B cell (primary cell): ENCODE results near the gene CAPS. TPM values are rescaled to one million over a fixed set of nuclear protein-coding genes. Genes with fewer than 3 reads are reported as not detected.

ENCODE experiments used
- ATAC-seq: fragments of 200-7000 bp; cut with Tn5 transposase; one replicate; pipeline ENCODE4 v1.10.0; 2021; ENCODE audit warnings: low read depth, mild to moderate bottlenecking, moderate number of reproducible peaks, moderate library complexity
- CTCF ChIA-PET: fragments of 350-600 bp; sonication (Branson Sonifier 250); formaldehyde crosslinking; loops from one replicate; lab custom pipeline; 2021; ENCODE audit warnings: antibody characterized with exemption, inconsistent platforms; lab: Charles Lee
- POLR2A ChIA-PET: fragments of 350-600 bp; sonication (Branson Sonifier 250); formaldehyde crosslinking; loops from one replicate; lab custom pipeline; 2021; ENCODE audit warnings: antibody characterized with exemption; lab: Charles Lee
- DNase-seq: peaks from one replicate; pipeline ENCODE4 v3.0.0; 2013
- H2AFZ ChIP-seq: 2 replicates; pipeline ENCODE4 v1.6.1; 2012; ENCODE audit warnings: mild to moderate bottlenecking, low read depth, low read length; ENCODE audit not compliant: insufficient read depth, poor library complexity, severe bottlenecking
- H3K27ac ChIP-seq, 2 donors: 1 replicate in 1 of 2; 2 replicates in 1 of 2; pipeline ENCODE4 v1.5.1; 2012 to 2013; ENCODE audit warnings: low read length in 2 of 2, mild to moderate bottlenecking in 2 of 2, moderate library complexity in 1 of 2
- H3K27me3 ChIP-seq, 4 experiments: fragments of 200-600 bp in 1 of 4; sonication (generic) in 1 of 4; replicated peaks in 1 of 4; 1 replicate in 2 of 4; 2 replicates in 2 of 4; pipeline versions ENCODE4 v1.6.1 to v1.7.0; 2013 to 2016; ENCODE audit warnings: low read length in 3 of 4, mild to moderate bottlenecking in 2 of 4, mixed read lengths in 1 of 4, moderate library complexity in 1 of 4; ENCODE audit not compliant: insufficient read depth in 4 of 4, control insufficient read depth in 3 of 4; ENCODE audit errors: control extremely low read depth in 1 of 4
- H3K36me3 ChIP-seq, 2 experiments: replicated peaks in 1 of 2; 1 replicate in 1 of 2; 2 replicates in 1 of 2; pipeline versions ENCODE4 v1.6.1 to v1.7.1; 2013; ENCODE audit warnings: low read length in 1 of 2; ENCODE audit not compliant: insufficient read depth in 2 of 2, control insufficient read depth in 1 of 2; ENCODE audit errors: control extremely low read depth in 1 of 2, extremely low read depth in 1 of 2
- H3K4me1 ChIP-seq, 2 donors: fragments of 200-600 bp in 1 of 2; sonication (generic) in 1 of 2; 1 replicate in 1 of 2; 2 replicates in 1 of 2; pipeline versions ENCODE4 v1.5.1 to v1.6.1; 2013 to 2017; ENCODE audit warnings: low read length in 2 of 2; ENCODE audit not compliant: control insufficient read depth in 2 of 2, insufficient read depth in 2 of 2
- H3K4me2 ChIP-seq: replicated peaks from 2 replicates; pipeline ENCODE3; 2012; ENCODE audit warnings: mild to moderate bottlenecking, low read depth, low read length; ENCODE audit not compliant: poor library complexity, severe bottlenecking
- H3K4me3 ChIP-seq, 5 experiments: fragments of 200-600 bp in 1 of 5; sonication (generic) in 1 of 5; 1 replicate in 3 of 5; 2 replicates in 2 of 5; pipeline versions ENCODE4 v1.5.1 to v1.7.0; 2011 to 2016; ENCODE audit warnings: low read length in 4 of 5, mild to moderate bottlenecking in 4 of 5, low read depth in 2 of 5, control low read depth in 1 of 5, moderate library complexity in 1 of 5; ENCODE audit not compliant: insufficient read depth in 1 of 5; ENCODE audit errors: control extremely low read depth in 1 of 5, extremely low read depth in 1 of 5
- H3K79me2 ChIP-seq: fragments of 200-600 bp; sonication (generic); one replicate; pipeline ENCODE4 v1.6.0; 2016; ENCODE audit warnings: low read length; ENCODE audit not compliant: control insufficient read depth, insufficient read depth
- H3K9ac ChIP-seq: fragments of 200-600 bp; sonication (generic); 2 replicates; pipeline ENCODE4 v1.6.1; 2017; ENCODE audit warnings: mild to moderate bottlenecking, low read length, moderate library complexity
- H3K9me3 ChIP-seq, 3 donors: one replicate each; pipeline versions ENCODE4 v1.6.1 to v1.7.1; 2013; ENCODE audit warnings: low read length in 2 of 3; ENCODE audit not compliant: control insufficient read depth in 2 of 3, insufficient read depth in 1 of 3; ENCODE audit errors: control extremely low read depth in 1 of 3
- H4K20me1 ChIP-seq: 2 replicates; pipeline ENCODE4 v1.6.0; 2012; ENCODE audit warnings: mild to moderate bottlenecking, low read length; ENCODE audit not compliant: insufficient read depth, control insufficient read depth, poor library complexity, severe bottlenecking
- H3K27ac Mint-ChIP-seq: one replicate; pipeline ENCODE4 v1.8.0; 2021; ENCODE audit warnings: mixed read lengths
- H3K27me3 Mint-ChIP-seq: one replicate; pipeline ENCODE4 v1.8.0; 2021; ENCODE audit warnings: mixed read lengths
- H3K4me1 Mint-ChIP-seq: one replicate; pipeline ENCODE4 v1.8.0; 2021; ENCODE audit warnings: mixed read lengths
- H3K4me3 Mint-ChIP-seq: one replicate; pipeline ENCODE4 v1.8.0; 2021; ENCODE audit warnings: mixed read lengths
- H3K9me3 Mint-ChIP-seq: one replicate; pipeline ENCODE4 v1.8.0; 2022; ENCODE audit warnings: mixed read lengths; ENCODE audit not compliant: insufficient read depth
- CTCF ChIP-seq: fragments of 200-600 bp; IDR thresholded peaks from one replicate; pipeline ENCODE4 v1.8.0; 2022; ENCODE audit warnings: antibody characterized with exemption, mild to moderate bottlenecking
- EZH2 ChIP-seq: IDR thresholded peaks from 2 replicates; pipeline ENCODE4 v1.6.1; 2012; ENCODE audit warnings: borderline replicate concordance, low read depth, mild to moderate bottlenecking, moderate library complexity, low read length; ENCODE audit not compliant: insufficient read depth, poor library complexity, severe bottlenecking
- WGBS: methylation state at CpG from one replicate; pipeline ENCODE4 v1.1.5; 2013; ENCODE audit warnings: missing lambda C conversion rate; ENCODE audit not compliant: insufficient coverage; 5-methylcytosine and 5-hydroxymethylcytosine counted together
- intact Hi-C: fragments of 100-400 bp; cut with micrococcal nuclease; formaldehyde crosslinking; loops from one replicate; pipeline ENCODE4 v1.10.0; 2022
- polyA plus RNA-seq: library from polyadenylated mRNA; depleted of rRNA; stranded (reverse); fragments of >200 nt; gene quantifications from 2 replicates; pipeline ENCODE4 v1.2.3, GENCODE V29; 2012
- total RNA-seq, 2 donors: library from RNA; stranded (reverse); fragments of 120-200 nt in 1 of 2; gene quantifications; 1 replicate in 1 of 2; 2 replicates in 1 of 2; pipeline versions ENCODE4 v1.2.3 to v1.2.4, GENCODE V29; 2013 to 2022

The CAPS gene
- total and polyA plus RNA-seq, 2 donors (not counting 1 experiment from before 2014, with no cell fraction given), result 40.0 to 65.7 TPM

- H4K20me1 ChIP-seq, result peaks cover 54% of the 10 kb centered on the region
- intact Hi-C loops, result no loop called here
- no peak overlapping the region for H3K4me3 Mint-ChIP-seq
- ATAC-seq, result no peak
- peaks cover 47% of the 10 kb centered on the region for H3K79me2 ChIP-seq
- H3K4me2 ChIP-seq, result no peak overlapping the region
- H3K27ac ChIP-seq, result no peak overlapping the region
- H3K9me3 ChIP-seq, result no peaks in the 10 kb centered on the region
- H3K9me3 Mint-ChIP-seq, result no peaks in the 10 kb centered on the region
- no peak overlapping the region for H3K4me3 ChIP-seq
- WGBS, result 99% methylated on average over 17 of the region's 18 CpGs
- no peak for TF ChIP-seq EZH2
- TF ChIP-seq CTCF, result no peak
- H3K4me1 ChIP-seq, result peaks cover 0 to 13% of the 10 kb centered on the region in 2 donors
- POLR2A ChIA-PET, result interaction anchor here (0.6 kb wide), 1 partner anchor 21 kb away, joined by 7 read pairs; no protein-coding TSS in a partner anchor
- H3K27ac Mint-ChIP-seq, result no peak overlapping the region
- H3K27me3 Mint-ChIP-seq, result no peaks in the 10 kb centered on the region
- no peak for DNase-seq
- no peaks in the 10 kb centered on the region for H3K27me3 ChIP-seq
- no peak overlapping the region for H2AFZ ChIP-seq
- H3K36me3 ChIP-seq, result peaks cover 0 to 82% of the 10 kb centered on the region in 2 experiments
- H3K4me1 Mint-ChIP-seq, result peaks cover 13% of the 10 kb centered on the region
- CTCF ChIA-PET, result no interaction called here
- H3K9ac ChIP-seq, result no peak overlapping the region
Measured at GRCh38 chr19:5932146-5932545, 18.1 kb downstream of the CAPS start.

GRCh38 chr19:5932609-5933262 is 18.7 kb downstream of the CAPS start:
- WGBS, result 98% methylated on average over 21 of the region's 21 CpGs
- no peak overlapping the region for H3K4me3 ChIP-seq
- no peak overlapping the region for H2AFZ ChIP-seq
- Mint-ChIP-seq H3K27ac (no peak overlapping the region), H3K9me3 (no peaks in the 10 kb centered on the region), H3K27me3 (no peaks in the 10 kb centered on the region), H3K4me3 (no peak overlapping the region), H3K4me1 (peaks cover 8% of the 10 kb centered on the region)
- H4K20me1 ChIP-seq, result peaks cover 59% of the 10 kb centered on the region
- TF ChIP-seq EZH2, result no peak
- TF ChIP-seq CTCF, result no peak
- intact Hi-C loops, result no loop called here
- peaks cover 0 to 81% of the 10 kb centered on the region in 2 experiments for H3K36me3 ChIP-seq
- H3K4me2 ChIP-seq, result no peak overlapping the region
- no peak for DNase-seq
- peaks cover 52% of the 10 kb centered on the region for H3K79me2 ChIP-seq
- no peak overlapping the region for H3K27ac ChIP-seq
- peaks cover 0 to 7% of the 10 kb centered on the region in 2 donors for H3K4me1 ChIP-seq
- no peak for ATAC-seq
- no peaks in the 10 kb centered on the region for H3K27me3 ChIP-seq
- ChIA-PET POLR2A (no interaction called here), CTCF (no interaction called here)
- no peak overlapping the region for H3K9ac ChIP-seq
- H3K9me3 ChIP-seq, result no peaks in the 10 kb centered on the region
